T-cell (primary cell): Measurements from ENCODE around the gene ATCAY. TPM values are rescaled to one million over a fixed set of nuclear protein-coding genes. Genes with fewer than 3 reads are reported as not detected.

Source experiments
- ATAC-seq, 4 experiments: fragments of 200-7000 bp in 3 of 4; fragments of 150-1000 bp in 1 of 4; cut with Tn5 transposase; replicated peaks in 1 of 4; 1 replicate in 3 of 4; 2 replicates in 1 of 4; pipeline ENCODE4 v1.10.0; 2021; ENCODE audit warnings: moderate library complexity in 3 of 4, mild to moderate bottlenecking in 2 of 4, moderate number of reproducible peaks in 1 of 4
- CTCF ChIA-PET, 2 donors: fragments of 300-600 bp; sonication (Branson Sonifier 250); formaldehyde crosslinking; loops; one replicate each; lab custom pipeline; 2022; ENCODE audit warnings: antibody characterized with exemption in 2 of 2; lab: Charles Lee
- POLR2A ChIA-PET, 2 donors: fragments of 300-600 bp; sonication (Branson Sonifier 250); formaldehyde crosslinking; loops; one replicate each; lab custom pipeline; 2022; ENCODE audit warnings: antibody characterized with exemption in 2 of 2; lab: Charles Lee
- DNase-seq, 35 experiments: peaks; one replicate each; pipeline versions ENCODE4 v3.0.0 to v3.0.0-alpha.2; 2013 to 2023
- H3K27ac ChIP-seq: one replicate; pipeline ENCODE4 v1.5.1; 2013; ENCODE audit warnings: low read length
- H3K27me3 ChIP-seq, 2 experiments: replicated peaks in 1 of 2; 1 replicate in 1 of 2; 2 replicates in 1 of 2; pipeline versions ENCODE4 v1.6.1 to v1.7.0; 2013; ENCODE audit warnings: low read length in 1 of 2, mixed read lengths in 1 of 2; ENCODE audit not compliant: control insufficient read depth in 2 of 2, insufficient read depth in 2 of 2; ENCODE audit errors: extremely low read depth in 1 of 2
- H3K36me3 ChIP-seq, 2 donors: 1 replicate in 1 of 2; 2 replicates in 1 of 2; pipeline versions ENCODE4 v1.6.1 to v1.7.0; 2013; ENCODE audit warnings: low read length in 1 of 2; ENCODE audit not compliant: control insufficient read depth in 2 of 2, insufficient read depth in 1 of 2; ENCODE audit errors: extremely low read depth in 1 of 2
- H3K4me1 ChIP-seq, 2 experiments: 1 replicate in 1 of 2; 2 replicates in 1 of 2; pipeline versions ENCODE4 v1.6.1 to v1.7.0; 2013; ENCODE audit warnings: low read length in 2 of 2, mixed read lengths in 1 of 2; ENCODE audit not compliant: insufficient read depth in 2 of 2, control insufficient read depth in 1 of 2; ENCODE audit errors: extremely low read depth in 1 of 2
- H3K4me3 ChIP-seq, 2 donors: 1 replicate in 1 of 2; 2 replicates in 1 of 2; pipeline versions ENCODE4 v1.5.1 to v1.7.0; 2013; ENCODE audit warnings: mild to moderate bottlenecking in 2 of 2, low read length in 1 of 2, moderate library complexity in 1 of 2; ENCODE audit not compliant: control insufficient read depth in 1 of 2; ENCODE audit errors: extremely low read depth in 1 of 2
- H3K9me3 ChIP-seq: 2 replicates; pipeline ENCODE4 v1.7.0; 2013
- H3K27ac Mint-ChIP-seq, 2 donors: one replicate each; pipeline ENCODE4 v1.8.0; 2020 to 2021; ENCODE audit warnings: mild to moderate bottlenecking in 2 of 2, mixed read lengths in 2 of 2
- H3K27me3 Mint-ChIP-seq, 2 donors: one replicate each; pipeline ENCODE4 v1.8.0; 2021 to 2022; ENCODE audit warnings: mixed read lengths in 2 of 2
- H3K36me3 Mint-ChIP-seq: one replicate; pipeline ENCODE4 v1.8.0; 2021; ENCODE audit warnings: mixed read lengths
- H3K4me1 Mint-ChIP-seq, 3 donors: one replicate each; pipeline ENCODE4 v1.8.0; 2020 to 2022; ENCODE audit warnings: mixed read lengths in 3 of 3, mild to moderate bottlenecking in 1 of 3
- H3K4me3 Mint-ChIP-seq, 3 donors: one replicate each; pipeline ENCODE4 v1.8.0; 2020 to 2022; ENCODE audit warnings: mild to moderate bottlenecking in 3 of 3, mixed read lengths in 3 of 3, moderate library complexity in 3 of 3
- H3K9me3 Mint-ChIP-seq, 3 donors: one replicate each; pipeline ENCODE4 v1.8.0; 2020 to 2022; ENCODE audit warnings: mixed read lengths in 3 of 3
- WGBS: methylation state at CpG from one replicate; pipeline ENCODE4 v1.1.5; 2013; ENCODE audit warnings: missing lambda C conversion rate; ENCODE audit not compliant: insufficient coverage; 5-methylcytosine and 5-hydroxymethylcytosine counted together
- total RNA-seq, 35 experiments: library from RNA in 6 of 35; stranded (reverse) in 6 of 35; fragments of 120-200 nt in 1 of 35; gene quantifications; one replicate each; pipeline versions ENCODE4 v1.2.1 to v1.2.4 and lab custom pipeline; 2013 to 2026

Gene ATCAY
- total RNA-seq, 5 donors from 2014 or later (not counting 1 experiment from before 2014, with no cell fraction given): 0.03 TPM; not detected in 4

- ChIA-PET CTCF (interaction anchor here in 1 of 2 donors (0.6 kb wide), 1 partner anchor 296 kb away, joined by 3 read pairs; no protein-coding TSS in a partner anchor), POLR2A (no interaction called here)
- H3K27ac Mint-ChIP-seq: no peak overlapping the region
Measured at GRCh38 chr19:3851254-3852176, 29.0 kb upstream of the ATCAY start.

GRCh38 chr19:3852177-3852511 is 28.3 kb upstream of the ATCAY start:
- ChIA-PET CTCF (interaction anchor here in 1 of 2 donors (0.6 kb wide), 1 partner anchor 295 kb away, joined by 3 read pairs; no protein-coding TSS in a partner anchor), POLR2A (no interaction called here)
- Histone ChIP-seq H3K9me3 (no peaks in the 10 kb centered on the region), H3K4me3 (no peak overlapping the region), H3K27ac (no peak overlapping the region), H3K4me1 (no peaks in the 10 kb centered on the region), H3K36me3 (no peaks in the 10 kb centered on the region), H3K27me3 (peaks cover 0 to 16% of the 10 kb centered on the region in 2 experiments)
- ATAC-seq (no peak), DNase-seq (no peak)
- Mint-ChIP-seq H3K27ac (no peak overlapping the region), H3K4me1 (no peaks in the 10 kb centered on the region), H3K27me3 (peaks cover 0 to 4% of the 10 kb centered on the region in 2 donors), H3K4me3 (no peak overlapping the region), H3K9me3 (peaks cover 3 to 6% (median 4%) of the 10 kb centered on the region in 3 donors), H3K36me3 (peaks cover 9% of the 10 kb centered on the region)
- WGBS: 89% methylated on average over 1 of the region's 1 CpG

More at GRCh38 chr19:3851254-3852176, 29.0 kb upstream of the ATCAY start:
- H3K36me3 Mint-ChIP-seq: peaks cover 9% of the 10 kb centered on the region
- ATAC-seq: no peak
- WGBS: 93% methylated on average over 9 of the region's 11 CpGs
- no peak overlapping the region for H3K4me3 Mint-ChIP-seq
- DNase-seq: no peak
- H3K27me3 Mint-ChIP-seq: peaks cover 0 to 4% of the 10 kb centered on the region in 2 donors
- no peaks in the 10 kb centered on the region for H3K4me1 Mint-ChIP-seq
- H3K4me3 ChIP-seq: no peak overlapping the region
- H3K4me1 ChIP-seq: no peaks in the 10 kb centered on the region
- H3K27ac ChIP-seq: no peak overlapping the region
- H3K9me3 ChIP-seq: no peaks in the 10 kb centered on the region
- peaks cover 3 to 6% (median 4%) of the 10 kb centered on the region in 3 donors for H3K9me3 Mint-ChIP-seq
- no peaks in the 10 kb centered on the region for H3K36me3 ChIP-seq
- H3K27me3 ChIP-seq: peaks cover 0 to 19% of the 10 kb centered on the region in 2 experiments

DNA sequence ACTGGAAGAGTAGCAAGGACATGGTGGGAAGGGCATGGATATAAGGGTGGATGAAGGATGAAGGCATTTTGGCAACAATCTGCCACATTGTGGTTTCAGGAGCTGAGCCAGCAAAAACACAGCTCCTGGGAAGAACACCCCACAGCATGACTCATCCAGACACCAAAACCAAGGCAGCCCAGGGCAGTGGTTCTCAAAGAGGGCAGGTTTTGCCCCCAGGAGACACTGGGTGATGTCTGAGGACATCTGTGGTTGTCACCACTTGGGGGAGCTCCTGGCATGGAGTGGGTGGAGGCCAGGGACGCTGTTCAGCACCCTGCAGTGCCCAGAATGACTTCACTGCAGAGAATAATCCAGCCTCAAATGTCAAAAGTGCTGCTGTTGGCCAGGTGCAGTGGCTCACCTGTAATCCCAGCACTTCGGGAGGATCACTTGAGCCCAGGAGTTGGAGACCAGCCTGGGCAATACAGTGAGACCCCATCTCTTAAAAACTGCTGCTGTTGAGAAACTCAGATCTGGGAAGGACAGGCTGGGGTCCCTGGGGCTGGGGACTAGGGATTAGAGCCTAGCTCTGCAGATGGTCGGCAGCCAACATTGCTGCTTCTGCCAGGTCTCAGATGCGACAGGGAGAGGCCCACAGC is 27.8 kb upstream of the ATCAY start:
- H3K4me1 Mint-ChIP-seq: no peaks in the 10 kb centered on the region
- Histone ChIP-seq H3K27ac (no peak overlapping the region), H3K27me3 (peaks cover 0 to 11% of the 10 kb centered on the region in 2 experiments), H3K36me3 (no peaks in the 10 kb centered on the region), H3K9me3 (no peaks in the 10 kb centered on the region), H3K4me1 (no peaks in the 10 kb centered on the region), H3K4me3 (no peak overlapping the region)
- no peak overlapping the region for H3K4me3 Mint-ChIP-seq
- 67% methylated on average over 3 of the region's 4 CpGs for WGBS
- H3K27ac Mint-ChIP-seq: no peak overlapping the region
- peaks cover 9% of the 10 kb centered on the region for H3K36me3 Mint-ChIP-seq
- ATAC-seq: peak in 2 of 4 experiments; percentile 35 to 56
- ChIA-PET CTCF (no interaction called here), POLR2A (no interaction called here)
- peaks cover 3 to 6% (median 4%) of the 10 kb centered on the region in 3 donors for H3K9me3 Mint-ChIP-seq
- H3K27me3 Mint-ChIP-seq: peaks cover 0 to under 1% of the 10 kb centered on the region in 2 donors
- peak in 30 of 35 experiments; percentile 12 to 60 (median 36) for DNase-seq

GRCh38 chr19:3855320-3855719 is 25.2 kb upstream of the ATCAY start:
- H3K27ac ChIP-seq: no peak overlapping the region
- Mint-ChIP-seq H3K27ac (no peak overlapping the region), H3K9me3 (peaks cover 3 to 6% (median 4%) of the 10 kb centered on the region in 3 donors), H3K36me3 (peaks cover 9% of the 10 kb centered on the region), H3K4me3 (no peak overlapping the region), H3K27me3 (no peaks in the 10 kb centered on the region), H3K4me1 (no peaks in the 10 kb centered on the region)
- peaks cover 0 to 4% of the 10 kb centered on the region in 2 experiments for H3K27me3 ChIP-seq
- no peaks in the 10 kb centered on the region for H3K36me3 ChIP-seq
- ATAC-seq (no peak), DNase-seq (no peak)
- 89% methylated on average over 15 of the region's 19 CpGs for WGBS
- no peaks in the 10 kb centered on the region for H3K4me1 ChIP-seq
- ChIA-PET POLR2A (interaction anchor here in 1 of 2 donors (0.6 kb wide), 1 partner anchor 37 kb away, joined by 5 read pairs; no protein-coding TSS in a partner anchor), CTCF (no interaction called here)
- no peaks in the 10 kb centered on the region for H3K9me3 ChIP-seq
- H3K4me3 ChIP-seq: no peak overlapping the region

- POLR2A ChIA-PET: no interaction called here
- H3K27me3 Mint-ChIP-seq: no peaks in the 10 kb centered on the region
- Histone ChIP-seq H3K4me1 (no peaks in the 10 kb centered on the region), H3K4me3 (no peak overlapping the region), H3K27ac (no peak overlapping the region), H3K27me3 (peaks cover 0 to 4% of the 10 kb centered on the region in 2 experiments), H3K9me3 (no peaks in the 10 kb centered on the region), H3K36me3 (no peaks in the 10 kb centered on the region)
- no peaks in the 10 kb centered on the region for H3K9me3 Mint-ChIP-seq
- CTCF ChIA-PET: no interaction called here
- no peaks in the 10 kb centered on the region for H3K36me3 Mint-ChIP-seq
- peak in 1 of 4 experiments; percentile 35 for ATAC-seq
- no peak overlapping the region for H3K4me3 Mint-ChIP-seq
- H3K4me1 Mint-ChIP-seq: no peaks in the 10 kb centered on the region
- H3K27ac Mint-ChIP-seq: no peak overlapping the region
- WGBS: 43% methylated on average over 6 of the region's 12 CpGs
- DNase-seq: peak in 1 of 35 experiments; percentile 11
Measured at GRCh38 chr19:3857449-3858003, 23.0 kb upstream of the ATCAY start.

- Histone ChIP-seq H3K4me1 (no peaks in the 10 kb centered on the region), H3K4me3 (no peak overlapping the region), H3K9me3 (no peaks in the 10 kb centered on the region), H3K27ac (no peak overlapping the region), H3K36me3 (no peaks in the 10 kb centered on the region), H3K27me3 (peaks cover 0 to 15% of the 10 kb centered on the region in 2 experiments)
- WGBS: 88% methylated on average over 17 of the region's 17 CpGs
- Mint-ChIP-seq H3K9me3 (no peaks in the 10 kb centered on the region), H3K4me1 (no peaks in the 10 kb centered on the region), H3K27me3 (no peaks in the 10 kb centered on the region), H3K36me3 (no peaks in the 10 kb centered on the region), H3K27ac (no peak overlapping the region), H3K4me3 (no peak overlapping the region)
- ATAC-seq (no peak), DNase-seq (no peak)
- POLR2A ChIA-PET: no interaction called here
- CTCF ChIA-PET: no interaction called here
Measured at GRCh38 chr19:3860499-3860898, 20.0 kb upstream of the ATCAY start.
